ENCODE results near the gene NFATC4.

Gene NFATC4

DNA sequence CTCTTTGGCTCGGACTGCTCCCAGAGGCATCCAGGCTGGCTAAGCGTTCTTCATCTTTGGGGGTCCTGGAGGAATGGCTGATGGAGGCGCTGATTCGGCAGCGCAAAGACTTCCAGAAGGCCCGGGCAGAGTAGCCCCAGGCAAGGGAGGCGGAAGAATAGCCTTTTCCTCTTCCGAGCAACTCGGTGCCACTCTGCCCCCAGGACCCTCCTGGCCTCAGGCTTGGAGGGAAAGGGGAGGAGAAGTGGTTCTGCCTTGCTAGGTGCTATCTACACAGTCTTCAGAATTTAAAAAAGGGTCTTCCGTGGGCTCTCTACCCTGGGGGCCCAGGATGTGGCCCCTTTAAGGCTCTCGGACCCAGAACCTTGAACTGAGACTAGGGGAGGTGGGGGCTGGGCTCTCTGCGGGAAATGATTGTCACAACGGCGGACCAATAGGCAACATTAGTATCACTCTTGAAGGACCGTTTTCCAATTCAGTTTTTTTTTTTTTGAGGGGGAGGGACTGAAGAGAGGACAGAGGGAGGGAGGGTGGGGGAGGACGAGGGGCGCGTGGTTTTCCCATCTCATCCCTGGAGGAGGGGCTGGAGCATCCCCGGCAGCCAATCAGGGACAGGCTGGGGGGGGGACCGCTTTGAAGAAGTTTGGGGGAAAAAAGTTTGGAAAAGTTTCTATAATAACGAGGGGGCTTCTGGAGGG lies at the start of gene NFATC4:
TSS of gene NFATC4 (plus strand) at position 671 of the 698 bp plus-strand sequence. CDS start 157 bp downstream, outside the sequence.
- no peak for DNase-seq

DNA sequence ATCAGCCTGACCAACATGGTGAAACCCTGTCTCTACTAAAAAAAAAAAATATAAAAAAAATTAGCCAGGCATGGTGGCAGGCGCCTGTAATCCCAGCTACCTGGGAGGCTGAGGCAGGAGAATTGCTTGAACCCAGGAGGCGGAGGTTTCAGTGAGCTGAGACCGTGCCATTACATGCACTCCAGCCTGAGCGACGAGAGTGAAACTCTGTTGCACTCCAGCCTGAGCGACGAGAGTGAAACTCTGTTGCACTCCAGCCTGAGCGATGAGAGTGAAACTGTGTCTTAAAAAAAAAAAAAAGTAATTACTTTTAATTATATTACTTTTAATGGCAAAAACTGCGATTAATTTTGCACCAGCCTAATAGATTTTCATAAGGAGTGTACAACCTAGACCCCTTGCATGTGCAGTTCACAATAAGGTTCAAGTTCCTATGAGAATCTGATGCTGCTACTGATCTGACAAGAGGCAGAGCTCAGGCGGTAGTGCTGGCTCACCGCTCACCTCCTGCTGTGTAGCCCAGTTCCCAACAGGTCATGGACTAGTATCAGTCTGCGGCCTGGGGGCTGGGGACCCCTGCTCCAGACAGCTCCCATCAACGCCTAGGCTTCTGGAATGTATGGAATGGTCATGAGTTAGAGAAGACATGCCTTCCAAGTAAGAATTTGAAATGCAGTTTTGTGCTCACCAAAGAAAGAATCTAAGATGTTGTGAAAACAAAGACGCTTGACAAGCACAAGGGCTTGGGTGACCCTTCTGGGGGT lies 46.6 kb upstream of the NFATC4 start:
- no peak for DNase-seq

DNA sequence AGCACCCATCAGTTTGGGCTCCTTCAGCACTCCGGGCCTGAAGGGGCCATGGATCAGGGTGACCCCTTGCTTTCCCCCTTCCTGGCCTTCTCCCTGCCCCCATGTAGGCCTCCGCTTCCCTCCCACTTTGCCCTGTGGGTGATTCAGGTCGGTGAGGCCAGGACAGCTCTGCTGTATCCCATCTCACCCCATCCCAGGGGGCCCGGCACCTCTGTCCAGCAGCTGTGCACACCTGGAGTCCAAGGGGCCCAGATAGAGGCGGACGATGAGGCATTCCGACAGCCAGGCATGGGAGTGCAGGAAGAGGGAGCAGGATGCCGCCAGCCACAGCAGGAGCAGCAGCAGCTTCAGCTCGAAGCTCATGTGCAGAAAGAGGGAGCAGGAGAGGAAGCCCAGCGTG lies 45.3 kb upstream of the NFATC4 start:
- no peak for DNase-seq

DNA sequence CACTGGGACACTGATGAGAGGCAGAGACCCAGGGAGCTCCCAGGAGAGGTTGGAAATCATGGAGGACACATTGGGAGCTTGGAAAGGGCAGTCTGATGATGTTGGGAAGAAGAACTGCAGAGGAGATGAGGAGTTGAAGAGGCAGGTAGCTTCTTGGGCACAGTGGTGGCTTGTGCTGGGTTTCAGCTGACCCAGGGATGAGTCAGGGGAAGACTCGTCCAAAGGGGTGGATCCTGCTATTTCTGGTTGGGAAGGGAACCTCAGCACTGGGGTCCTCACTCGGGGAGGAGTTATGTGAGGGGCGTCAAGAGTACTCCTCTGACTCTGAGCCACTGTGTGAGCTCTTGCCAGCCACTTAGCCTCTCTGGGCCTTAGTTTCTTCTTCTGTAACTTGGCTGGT lies 44.6 kb upstream of the NFATC4 start:
- no peak for DNase-seq

DNA sequence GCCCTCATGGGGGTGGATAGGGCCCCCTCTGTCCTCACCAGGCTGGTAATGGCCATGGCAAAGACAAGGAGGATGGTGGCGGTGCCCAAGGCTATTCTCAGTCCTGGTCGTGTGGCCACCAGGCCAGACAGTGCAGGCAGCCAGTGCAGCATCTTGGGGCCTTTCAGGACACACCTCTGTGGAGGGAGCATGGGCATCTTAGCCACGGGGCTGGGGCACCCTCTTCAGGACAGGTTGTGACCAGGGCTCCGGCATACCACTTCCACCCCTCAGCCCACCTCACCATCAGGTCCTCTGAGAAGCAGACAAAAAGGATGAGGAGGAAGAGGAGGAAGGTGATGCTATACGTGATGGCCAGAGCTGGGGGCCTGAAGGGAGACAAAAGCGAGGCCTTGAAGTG lies 44.0 kb upstream of the NFATC4 start:
- DNase-seq: no peak

DNA sequence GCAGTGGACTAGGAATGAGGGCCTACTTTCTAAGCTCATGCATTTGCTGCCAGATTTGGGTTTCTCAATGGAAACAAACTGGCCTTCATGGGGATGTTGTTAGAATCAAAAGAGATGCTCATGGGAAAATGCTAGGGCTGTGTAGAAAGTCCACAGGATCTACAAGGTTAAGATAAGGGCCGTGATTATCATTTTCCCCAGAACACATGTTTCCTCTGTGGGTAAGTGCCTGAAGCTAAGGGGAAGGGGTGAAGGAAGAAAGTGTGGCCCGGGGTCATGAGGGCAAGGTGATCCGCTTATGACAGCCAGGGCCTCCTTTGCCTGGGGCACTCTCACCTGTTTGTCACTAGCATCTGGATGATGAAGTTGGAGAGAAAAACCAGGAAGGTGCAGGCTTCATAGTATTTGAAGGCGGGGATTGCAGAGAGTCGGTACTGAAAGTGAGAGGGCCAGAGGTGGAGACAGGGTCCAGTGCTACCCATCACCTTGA lies 42.9 kb upstream of the NFATC4 start:
- no peak for DNase-seq

DNA sequence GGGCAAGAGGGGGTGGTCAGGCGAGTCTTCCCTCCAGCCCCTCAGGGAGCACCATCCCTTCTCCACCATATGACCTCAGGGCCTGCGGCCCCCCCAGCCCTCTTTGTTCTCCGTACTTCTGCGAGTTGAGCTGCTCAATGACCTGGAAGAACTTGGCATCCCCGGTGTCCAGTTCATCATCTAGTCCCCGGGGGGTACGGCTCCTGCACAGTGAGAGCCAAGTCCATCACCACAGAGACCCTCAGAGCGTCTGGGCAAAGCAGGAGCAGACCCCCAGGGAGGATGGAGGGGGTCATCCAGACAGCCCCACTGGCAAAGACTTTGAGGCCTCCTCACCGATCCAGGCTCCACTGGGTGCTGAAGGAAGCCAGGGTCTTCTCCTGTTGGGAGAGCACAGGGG lies 42.0 kb upstream of the NFATC4 start:
- no peak for DNase-seq

DNA sequence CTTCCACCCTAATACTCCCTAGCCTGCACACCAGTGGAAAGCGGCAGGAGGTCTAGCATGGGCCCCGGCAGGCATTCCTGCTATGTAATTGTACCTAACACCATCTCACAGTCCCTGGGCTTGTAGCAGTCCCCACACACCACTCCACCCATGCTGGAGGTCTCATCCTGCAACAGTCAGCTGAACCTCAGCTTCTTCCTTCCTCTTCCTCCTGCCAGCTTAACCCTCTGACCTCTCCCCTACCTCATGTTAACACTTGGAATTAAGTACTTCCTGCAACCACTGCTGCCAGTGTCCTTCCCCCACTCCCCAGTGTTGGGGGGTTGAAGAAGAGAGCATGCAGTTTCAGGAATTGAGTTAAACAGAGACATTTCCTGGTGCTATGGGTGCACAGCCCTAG lies 40.7 kb upstream of the NFATC4 start:
- no peak for DNase-seq

DNA sequence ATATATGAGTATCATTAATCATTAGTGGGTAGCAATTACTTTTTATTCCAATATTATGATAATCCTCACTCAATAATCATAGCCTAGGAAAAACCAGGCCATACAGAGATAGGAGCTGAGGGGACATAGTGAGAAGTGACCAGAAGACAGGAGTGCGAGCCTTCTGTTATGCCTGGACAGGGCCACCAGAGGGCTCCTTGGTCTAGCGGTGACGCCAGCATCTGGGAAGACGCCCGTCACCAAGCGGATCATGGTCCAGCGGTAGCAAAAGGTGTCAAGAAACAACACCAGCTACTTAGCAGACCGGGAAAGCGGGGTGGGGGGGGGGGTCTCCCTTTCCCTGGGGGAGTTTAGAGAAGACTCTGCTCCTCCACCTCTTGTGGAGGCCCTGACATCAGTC lies 40.1 kb upstream of the NFATC4 start:
- DNase-seq: peak; percentile 43

DNA sequence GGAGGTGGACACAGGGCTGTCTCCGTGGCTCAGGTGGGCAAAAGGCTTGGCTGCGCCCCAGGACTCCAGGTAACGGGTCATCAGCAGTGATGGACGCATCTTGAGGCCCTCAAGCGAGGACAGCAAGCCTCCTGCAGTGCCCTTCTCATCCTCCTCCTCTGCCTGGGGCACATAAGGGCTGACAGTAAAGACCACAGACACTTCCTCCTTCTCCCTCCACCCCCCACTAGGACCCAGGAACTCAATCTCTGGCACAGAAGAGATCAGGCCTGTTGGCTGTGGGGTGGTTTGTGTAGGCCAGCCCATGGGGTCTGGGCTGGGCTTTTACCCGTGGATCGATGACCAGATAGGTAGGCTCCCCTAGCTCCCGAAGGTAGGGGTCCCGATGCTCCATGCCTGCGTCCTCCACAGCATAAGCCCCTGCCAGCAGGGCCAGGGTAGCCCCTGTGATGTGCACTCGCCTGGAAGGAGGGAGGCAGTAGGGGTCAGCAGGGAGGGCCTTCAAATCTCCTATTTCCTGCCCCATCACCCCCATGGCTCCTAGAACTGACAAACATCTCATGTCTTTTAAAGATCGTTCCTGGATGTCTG lies 38.8 kb upstream of the NFATC4 start:
- DNase-seq: no peak

DNA sequence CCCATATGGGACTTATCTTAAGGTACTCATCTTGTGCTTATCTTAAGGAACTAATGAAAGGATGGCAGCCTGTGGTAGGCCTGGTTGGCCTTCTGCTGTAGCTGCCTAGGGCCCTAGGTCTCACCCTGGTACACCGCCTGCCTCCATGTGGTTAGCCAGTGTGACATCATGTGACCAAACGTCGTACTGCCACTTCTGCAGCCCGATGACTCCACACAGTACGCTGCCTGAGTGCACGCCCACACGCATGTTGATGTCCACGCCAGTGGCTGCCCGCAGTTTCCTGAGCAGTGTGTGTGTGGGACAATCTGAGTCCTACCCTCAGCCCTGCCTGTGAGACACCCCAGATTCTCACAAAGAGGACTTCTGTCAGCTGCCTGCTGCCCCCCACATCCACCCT lies 38.2 kb upstream of the NFATC4 start:
- DNase-seq: peak; percentile 80

DNA sequence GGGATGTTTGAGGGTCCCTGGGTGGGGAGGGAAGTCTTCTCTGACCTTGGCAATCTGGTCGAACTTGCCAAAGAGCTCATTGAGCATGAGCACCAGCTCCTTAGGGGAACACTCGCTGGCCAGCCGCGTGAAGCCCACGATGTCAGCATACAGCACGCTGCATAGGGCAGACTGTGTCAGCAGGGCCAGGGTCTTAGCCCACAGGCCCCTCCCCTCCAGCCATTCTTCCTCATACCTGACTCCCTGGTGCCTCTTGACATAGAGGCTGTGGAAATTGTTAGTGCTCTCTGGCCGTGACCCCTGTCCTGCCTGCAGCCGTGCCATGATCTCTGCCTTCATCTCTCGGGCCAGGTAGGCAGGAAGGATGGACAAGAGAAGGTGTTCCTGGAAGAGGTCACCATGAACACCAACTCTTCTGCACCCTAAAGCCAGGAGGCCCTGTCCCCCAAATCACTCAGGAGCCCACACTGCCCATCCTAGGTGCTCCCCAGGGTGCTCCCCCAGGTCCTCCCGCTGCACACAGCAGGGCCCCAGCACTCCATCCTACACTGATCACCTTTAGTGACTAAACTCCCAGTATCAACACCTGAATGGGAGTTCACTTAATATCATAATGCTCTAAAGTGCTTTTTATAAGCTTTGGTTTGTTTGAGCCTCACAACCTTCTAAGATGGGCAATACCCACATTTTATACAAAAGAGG lies 36.9 kb upstream of the NFATC4 start:
- no peak for DNase-seq

DNA sequence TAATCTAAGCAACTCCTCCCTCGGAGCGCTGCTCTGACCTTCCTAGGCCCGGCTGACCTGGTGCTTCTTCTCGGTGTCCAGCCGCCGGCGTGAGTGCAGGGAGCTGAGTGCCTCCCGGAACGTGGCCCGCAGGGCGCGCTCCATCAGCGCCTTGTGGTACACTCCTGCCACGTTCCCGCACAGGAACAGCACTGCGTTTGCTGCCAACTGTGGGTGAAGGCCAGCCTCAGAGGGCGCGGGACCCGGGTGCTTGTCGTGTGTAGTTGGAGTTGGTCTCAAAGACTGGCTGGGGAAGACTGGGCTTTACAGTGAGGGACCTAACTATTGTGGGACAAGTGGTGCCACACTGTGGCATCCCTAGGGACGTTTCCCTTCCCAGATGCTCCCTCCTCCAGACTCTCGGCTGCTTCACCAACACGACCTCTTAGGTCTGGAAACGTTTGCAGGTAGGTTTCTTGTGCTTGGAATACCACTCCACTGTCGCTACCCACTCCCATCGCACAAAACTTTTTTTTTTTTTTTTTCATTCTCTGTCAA lies 36.2 kb upstream of the NFATC4 start:
- DNase-seq: no peak

DNA sequence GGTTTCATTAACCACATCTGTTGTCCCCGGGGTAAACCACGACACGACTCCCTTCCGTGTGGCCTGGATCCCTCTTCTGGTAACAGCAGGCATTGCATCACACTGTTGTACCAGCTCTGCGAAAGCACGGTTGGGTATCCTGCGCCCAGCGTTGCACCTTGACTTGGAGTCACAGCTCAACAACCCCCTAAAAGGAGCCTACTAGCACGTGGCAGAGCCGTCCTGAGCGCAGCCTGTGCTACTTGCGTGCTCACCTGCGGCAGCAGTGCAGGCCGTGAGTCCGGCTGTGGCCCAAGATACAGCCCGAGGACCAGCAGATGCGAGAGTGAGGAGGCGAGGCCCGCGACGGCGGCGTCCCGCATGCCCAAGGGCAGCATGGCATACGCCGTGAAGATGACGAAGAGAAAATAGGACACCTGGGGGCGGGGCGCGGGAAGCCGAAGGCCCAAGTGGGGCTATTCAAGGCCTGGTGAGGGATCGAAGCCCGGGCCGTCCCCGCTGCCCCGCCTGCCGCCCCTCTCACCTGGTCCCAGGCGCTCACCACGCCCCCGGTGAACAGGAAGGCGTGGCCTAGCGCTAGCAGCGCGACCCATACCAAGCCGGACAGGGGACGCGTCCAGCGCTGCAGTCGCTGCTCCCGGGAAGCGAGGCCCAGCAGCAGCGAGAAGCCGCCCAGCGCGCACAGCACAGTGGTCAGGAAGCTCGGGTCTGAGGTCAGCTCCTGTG lies 35.6 kb upstream of the NFATC4 start:
- DNase-seq: peak; percentile 92

DNA sequence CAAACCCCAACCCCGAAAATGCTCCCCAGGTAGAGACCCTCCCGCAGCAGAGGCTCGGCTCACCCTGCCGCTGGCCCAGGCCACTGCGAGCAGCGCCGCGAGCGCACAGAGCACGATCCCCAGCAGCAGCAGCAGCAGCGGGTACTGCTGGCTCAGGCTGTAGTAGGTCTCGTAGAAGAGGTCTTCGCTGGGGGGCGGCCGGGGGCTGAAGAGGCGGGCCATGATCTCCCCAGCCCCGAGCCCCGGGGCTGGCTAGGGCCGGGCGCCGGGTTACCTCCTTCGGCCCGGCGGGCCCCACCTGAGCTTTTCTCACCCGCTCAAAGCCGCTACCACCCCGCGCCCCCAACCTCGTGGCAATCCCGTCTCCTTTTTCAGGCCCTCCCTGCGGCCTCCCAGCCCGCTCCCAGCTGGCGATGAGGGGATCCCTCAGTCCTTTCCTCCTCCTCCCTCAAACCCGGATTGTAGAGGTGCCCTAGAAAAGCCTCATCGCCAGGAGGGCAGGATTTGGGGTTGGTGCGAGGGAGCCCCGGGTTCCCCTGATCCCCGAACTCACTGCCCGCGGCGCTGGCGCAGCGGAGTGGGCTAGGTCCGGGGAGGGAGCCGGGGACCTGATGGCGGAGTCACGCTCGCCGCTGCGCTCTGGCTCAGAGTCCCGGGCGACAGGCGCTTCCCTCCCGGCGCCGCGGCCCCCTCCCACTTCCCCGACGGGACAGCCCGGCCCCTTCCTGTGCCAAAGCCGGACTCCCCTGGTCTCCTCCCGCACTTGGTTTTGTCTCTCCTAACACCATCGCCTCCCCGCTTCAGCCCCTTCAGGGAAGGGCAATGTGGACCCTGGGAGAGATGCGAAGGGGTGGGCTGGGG lies 33.3 kb upstream of the NFATC4 start, which contains the start of gene ADCY4:
TSS of gene ADCY4 (minus strand) at position 641 of the 861 bp plus-strand sequence. CDS start at position 222, 419 bp downstream.
- DNase-seq: no peak

DNA sequence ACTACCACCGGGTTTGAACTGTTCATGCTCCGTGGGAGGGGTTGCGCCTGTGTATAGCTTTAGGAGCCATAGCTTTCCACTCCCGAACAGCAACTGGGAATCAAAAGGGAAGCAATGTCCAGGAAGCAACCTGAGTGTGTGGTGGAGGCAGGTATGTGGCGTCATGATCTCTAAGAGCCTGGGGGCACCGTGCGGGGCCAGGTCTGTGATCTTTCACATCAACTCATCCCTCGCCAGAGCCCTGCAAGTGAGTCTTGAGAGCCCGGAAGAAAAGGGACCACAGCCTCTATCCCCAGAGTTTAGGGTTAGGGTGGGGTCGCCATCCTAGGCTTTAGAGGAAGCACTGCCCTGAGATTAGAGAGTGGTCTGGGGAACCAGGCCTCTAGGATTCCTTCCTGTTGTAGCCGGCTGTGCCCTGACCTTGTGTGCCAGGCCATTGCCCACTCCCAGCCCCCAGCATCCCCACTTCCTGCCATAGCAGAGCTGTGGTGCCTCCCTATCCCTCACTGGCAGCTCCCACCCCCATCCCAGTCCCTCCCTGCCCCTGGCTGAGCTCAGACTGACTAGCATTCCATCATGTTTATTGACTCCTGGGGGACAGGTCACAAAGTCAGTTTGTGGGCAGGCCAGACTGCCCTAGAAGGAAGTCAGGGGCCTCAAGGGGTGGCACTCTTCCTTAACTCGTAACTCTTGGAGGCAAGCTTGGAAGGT lies 32.4 kb upstream of the NFATC4 start:
- DNase-seq: no peak

DNA sequence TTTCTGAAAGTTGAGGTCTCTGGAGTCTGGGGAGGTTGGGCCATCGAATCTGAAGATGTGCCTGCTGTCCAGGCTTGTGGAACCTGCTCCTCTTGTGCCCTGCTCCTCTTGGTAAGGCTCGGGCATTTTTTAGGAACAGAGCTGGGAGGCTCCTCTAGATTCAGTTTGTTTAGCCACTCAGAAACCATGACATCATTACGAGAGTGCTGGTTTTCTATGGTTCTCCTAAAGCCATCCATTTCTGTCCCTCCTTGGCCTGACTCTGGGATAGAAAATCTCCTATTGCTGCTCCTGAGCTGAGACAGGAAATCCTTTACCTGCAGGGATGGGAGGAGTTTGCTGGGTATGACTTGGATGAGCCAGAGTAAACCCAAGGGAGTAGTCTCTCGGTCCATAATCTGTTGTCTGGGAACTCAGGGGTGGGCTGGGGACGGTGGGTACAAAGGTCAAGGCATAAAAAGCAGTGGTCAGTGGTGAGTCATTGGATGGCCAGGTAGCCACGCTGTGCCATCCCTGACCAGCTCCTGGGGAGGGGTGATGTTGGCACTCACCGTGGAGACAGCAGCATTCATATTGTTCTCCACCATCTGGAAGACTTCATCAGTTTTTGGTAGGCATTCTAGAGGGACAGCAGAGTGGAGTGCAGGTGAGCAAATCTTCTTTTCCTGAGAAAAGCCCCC lies 30.7 kb upstream of the NFATC4 start:
- DNase-seq: no peak

DNA sequence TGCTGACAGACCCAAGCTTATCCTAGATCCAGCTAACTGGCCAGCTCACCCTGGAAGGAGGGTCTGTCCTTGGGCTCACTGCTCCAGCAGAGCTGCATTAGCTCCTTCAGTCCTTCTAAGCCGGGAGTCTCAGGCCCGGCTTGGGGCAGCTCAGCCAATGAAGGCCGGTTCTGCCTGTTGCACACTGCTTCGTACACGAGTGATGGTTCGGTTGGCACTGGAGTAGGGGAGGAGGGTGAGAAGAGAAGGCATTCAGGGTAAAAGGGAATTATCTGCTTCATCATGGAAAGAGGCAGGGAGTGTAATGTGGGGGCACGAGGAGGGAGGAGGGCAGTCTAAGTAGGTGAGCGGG lies 30.2 kb upstream of the NFATC4 start:
- no peak for DNase-seq

DNA sequence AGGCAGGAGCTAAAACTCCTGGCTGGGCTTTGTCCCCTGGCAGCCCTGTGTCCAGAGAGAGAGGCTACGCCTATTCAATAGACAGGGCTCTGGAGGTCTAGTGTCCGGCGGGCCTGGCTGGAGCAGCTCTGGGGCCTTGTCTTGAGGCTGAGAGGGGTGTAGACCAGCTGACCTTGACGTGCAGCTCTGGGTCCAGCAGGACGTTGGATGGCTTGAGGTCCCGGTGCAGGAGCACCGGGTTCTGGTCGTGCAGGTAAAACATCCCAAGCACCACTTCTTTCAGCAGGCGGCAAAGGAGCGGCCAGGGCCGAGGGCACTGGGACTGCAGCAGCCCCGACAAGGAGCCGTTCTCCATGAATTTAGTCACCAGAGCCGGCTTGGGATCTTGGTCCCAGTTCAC lies 29.1 kb upstream of the NFATC4 start:
- no peak for DNase-seq

All from activated CD4-positive, alpha-beta T cell treated with anti-CD3 and anti-CD28 coated beads, Interleukin-2, Interleukin-6, amounts not matched to agents 100 ng/mL and 50 ng/mL, durations not matched to agents 16 hours and 8 hours (primary cell).